Naive thymus-derived CD4-positive, alpha-beta T cell (primary cell): Measurements from ENCODE around the gene AATF. TPM values are rescaled to one million over a fixed set of nuclear protein-coding genes. Genes with fewer than 3 reads are reported as not detected.

ENCODE experiments used
- ATAC-seq: fragments of 150-1000 bp; cut with Tn5 transposase; 2 replicates; pipeline ENCODE4 v1.10.0; 2021; ENCODE audit warnings: mild to moderate bottlenecking, moderate library complexity
- CTCF ChIA-PET: fragments of 350-600 bp; sonication (Branson Sonifier 250); formaldehyde crosslinking; loops from one replicate; lab custom pipeline; 2021; ENCODE audit warnings: antibody characterized with exemption; lab: Charles Lee
- POLR2A ChIA-PET: fragments of 350-600 bp; sonication (Branson Sonifier 250); formaldehyde crosslinking; loops from one replicate; lab custom pipeline; 2021; ENCODE audit warnings: antibody characterized with exemption, inconsistent platforms; lab: Charles Lee
- DNase-seq, 9 donors: peaks; one replicate each; pipeline versions ENCODE4 v3.0.0 to v3.0.0-alpha.2; 2020 to 2022; ENCODE audit warnings: mixed read lengths in 1 of 9
- H3K27ac ChIP-seq: one replicate; pipeline ENCODE4 v1.7.0; 2013; ENCODE audit warnings: mild to moderate bottlenecking, low read depth, low read length, moderate library complexity
- H3K27me3 ChIP-seq, 2 donors: one replicate each; pipeline ENCODE4 v1.7.0; 2013; ENCODE audit warnings: low read length in 2 of 2, mild to moderate bottlenecking in 2 of 2, moderate library complexity in 2 of 2; ENCODE audit not compliant: control insufficient read depth in 2 of 2, insufficient read depth in 2 of 2
- H3K36me3 ChIP-seq, 3 experiments: 1 replicate in 2 of 3; 2 replicates in 1 of 3; pipeline ENCODE4 v1.7.0; 2013; ENCODE audit warnings: low read length in 3 of 3, mild to moderate bottlenecking in 3 of 3, moderate library complexity in 1 of 3; ENCODE audit not compliant: insufficient read depth in 3 of 3, control insufficient read depth in 2 of 3
- H3K4me1 ChIP-seq, 2 donors: one replicate each; pipeline ENCODE4 v1.7.0; 2013; ENCODE audit warnings: low read length in 2 of 2, mild to moderate bottlenecking in 2 of 2, moderate library complexity in 1 of 2; ENCODE audit not compliant: control insufficient read depth in 2 of 2, insufficient read depth in 2 of 2
- H3K4me3 ChIP-seq: 2 replicates; pipeline ENCODE4 v1.7.0; 2013; ENCODE audit warnings: mild to moderate bottlenecking, low read length
- H3K9me3 ChIP-seq, 3 experiments: 1 replicate in 2 of 3; 2 replicates in 1 of 3; pipeline ENCODE4 v1.7.0; 2013; ENCODE audit warnings: low read length in 3 of 3; ENCODE audit not compliant: control insufficient read depth in 2 of 3
- H3K27ac Mint-ChIP-seq, 9 donors: one replicate each; pipeline ENCODE4 v1.8.0; 2020 to 2022; ENCODE audit warnings: mixed read lengths in 9 of 9, mild to moderate bottlenecking in 8 of 9, moderate library complexity in 5 of 9, inconsistent platforms in 2 of 9
- H3K27me3 Mint-ChIP-seq, 5 donors: one replicate each; pipeline ENCODE4 v1.8.0; 2021 to 2022; ENCODE audit warnings: mixed read lengths in 5 of 5, mild to moderate bottlenecking in 1 of 5
- H3K36me3 Mint-ChIP-seq, 5 donors: one replicate each; pipeline ENCODE4 v1.8.0; 2020 to 2022; ENCODE audit warnings: mixed read lengths in 5 of 5, mild to moderate bottlenecking in 3 of 5, inconsistent platforms in 1 of 5
- H3K4me1 Mint-ChIP-seq, 7 donors: one replicate each; pipeline ENCODE4 v1.8.0; 2020 to 2022; ENCODE audit warnings: mixed read lengths in 7 of 7, mild to moderate bottlenecking in 3 of 7, inconsistent platforms in 1 of 7
- H3K4me3 Mint-ChIP-seq, 10 donors: one replicate each; pipeline ENCODE4 v1.8.0; 2020 to 2022; ENCODE audit warnings: mild to moderate bottlenecking in 10 of 10, mixed read lengths in 10 of 10, moderate library complexity in 6 of 10, inconsistent platforms in 2 of 10
- H3K9me3 Mint-ChIP-seq, 11 donors: one replicate each; pipeline ENCODE4 v1.8.0; 2020 to 2022; ENCODE audit warnings: mixed read lengths in 11 of 11, mild to moderate bottlenecking in 4 of 11, inconsistent platforms in 1 of 11, moderate library complexity in 1 of 11
- intact Hi-C, 2 donors: fragments of 100-400 bp; cut with micrococcal nuclease; formaldehyde crosslinking; loops; one replicate each; pipeline ENCODE4 v1.15.1; 2023
- polyA plus RNA-seq, 2 donors: library from polyadenylated mRNA; unstranded; fragments of 300-500 nt; fragmentation: Illumina TruSeq; gene quantifications; one replicate each; pipeline ENCODE4 v1.2.3, GENCODE V29; 2021
- total RNA-seq, 6 experiments: library from RNA in 5 of 6; stranded (reverse) in 5 of 6; gene quantifications; 1 replicate in 5 of 6; 2 replicates in 1 of 6; pipeline ENCODE4 v1.2.3 and lab custom pipeline; 2021 to 2026

Gene AATF
- total and polyA plus RNA-seq, 7 experiments from 2014 or later, result 39.7 to 97.1 (median 60.8) TPM

GRCh38 chr17:36922175-36922574 is 26.6 kb upstream of the AATF start:
- Mint-ChIP-seq H3K27ac (no peak overlapping the region), H3K4me3 (no peak overlapping the region), H3K36me3 (no peaks in the 10 kb centered on the region), H3K9me3 (no peaks in the 10 kb centered on the region), H3K27me3 (peaks cover 26 to 60% (median 48%) of the 10 kb centered on the region in 5 donors), H3K4me1 (peaks cover 0 to 12% (median 0%) of the 10 kb centered on the region in 7 donors)
- no peak for DNase-seq
- intact Hi-C loops, result no loop called here
- ChIA-PET CTCF (no interaction called here), POLR2A (no interaction called here)
- H3K4me1 ChIP-seq, result no peaks in the 10 kb centered on the region
- peaks cover 0 to under 1% of the 10 kb centered on the region in 2 donors for H3K27me3 ChIP-seq
- ATAC-seq, result no peak
- H3K9me3 ChIP-seq, result no peaks in the 10 kb centered on the region
- H3K27ac ChIP-seq, result no peak overlapping the region
- no peaks in the 10 kb centered on the region for H3K36me3 ChIP-seq
- no peak overlapping the region for H3K4me3 ChIP-seq

- Histone ChIP-seq H3K4me1 (peaks cover 0 to 5% of the 10 kb centered on the region in 2 donors), H3K9me3 (no peaks in the 10 kb centered on the region), H3K4me3 (no peak overlapping the region), H3K27ac (no peak overlapping the region), H3K27me3 (peaks cover 0 to 7% of the 10 kb centered on the region in 2 donors), H3K36me3 (no peaks in the 10 kb centered on the region)
- H3K4me1 Mint-ChIP-seq, result peaks cover 9 to 18% (median 12%) of the 10 kb centered on the region in 7 donors
- no peaks in the 10 kb centered on the region for H3K36me3 Mint-ChIP-seq
- POLR2A ChIA-PET, result no interaction called here
- intact Hi-C loops, result no loop called here
- ATAC-seq (no peak), DNase-seq (no peak)
- peaks cover 0 to 1% (median 0%) of the 10 kb centered on the region in 11 donors for H3K9me3 Mint-ChIP-seq
- no peak overlapping the region for H3K4me3 Mint-ChIP-seq
- CTCF ChIA-PET, result no interaction called here
- peaks cover 40 to 66% (median 57%) of the 10 kb centered on the region in 5 donors for H3K27me3 Mint-ChIP-seq
- H3K27ac Mint-ChIP-seq, result no peak overlapping the region
Observed at GRCh38 chr17:36923814-36924221, 24.9 kb upstream of the AATF start.

- Mint-ChIP-seq H3K4me3 (peak overlapping the region in 1 of 10 donors; percentile 62), H3K9me3 (peaks cover 0 to 1% (median 0%) of the 10 kb centered on the region in 11 donors), H3K27me3 (peaks cover 55 to 70% (median 60%) of the 10 kb centered on the region in 5 donors), H3K4me1 (peaks cover 11 to 18% (median 14%) of the 10 kb centered on the region in 7 donors), H3K27ac (no peak overlapping the region), H3K36me3 (no peaks in the 10 kb centered on the region)
- Histone ChIP-seq H3K9me3 (no peaks in the 10 kb centered on the region), H3K4me1 (peaks cover 0 to 5% of the 10 kb centered on the region in 2 donors), H3K4me3 (no peak overlapping the region), H3K27me3 (peaks cover 11 to 22% of the 10 kb centered on the region in 2 donors), H3K27ac (no peak overlapping the region), H3K36me3 (no peaks in the 10 kb centered on the region)
- POLR2A ChIA-PET, result no interaction called here
- intact Hi-C loops, result no loop called here
- no peak for DNase-seq
- ATAC-seq, result no peak
- CTCF ChIA-PET, result no interaction called here
Observed at GRCh38 chr17:36926226-36926625, 22.5 kb upstream of the AATF start.

GRCh38 chr17:36926701-36927100 is 22.1 kb upstream of the AATF start:
- no peak overlapping the region for H3K4me3 Mint-ChIP-seq
- Histone ChIP-seq H3K9me3 (no peaks in the 10 kb centered on the region), H3K36me3 (no peaks in the 10 kb centered on the region), H3K4me3 (no peak overlapping the region), H3K27me3 (peaks cover 15 to 27% of the 10 kb centered on the region in 2 donors), H3K4me1 (peaks cover 0 to 5% of the 10 kb centered on the region in 2 donors), H3K27ac (no peak overlapping the region)
- CTCF ChIA-PET, result no interaction called here
- H3K27me3 Mint-ChIP-seq, result peaks cover 58 to 70% (median 60%) of the 10 kb centered on the region in 5 donors
- H3K9me3 Mint-ChIP-seq, result peaks cover 0 to 2% (median 0%) of the 10 kb centered on the region in 11 donors
- no peak for ATAC-seq
- H3K27ac Mint-ChIP-seq, result no peak overlapping the region
- intact Hi-C loops, result no loop called here
- H3K36me3 Mint-ChIP-seq, result no peaks in the 10 kb centered on the region
- POLR2A ChIA-PET, result no interaction called here
- DNase-seq, result no peak
- H3K4me1 Mint-ChIP-seq, result peaks cover 7 to 23% (median 17%) of the 10 kb centered on the region in 7 donors

- POLR2A ChIA-PET, result no interaction called here
Observed at GRCh38 chr17:36928471-36929345, 20.0 kb upstream of the AATF start.

GRCh38 chr17:36929851-36930582 is 18.7 kb upstream of the AATF start:
- peaks cover 24 to 49% (median 37%) of the 10 kb centered on the region in 7 donors for H3K4me1 Mint-ChIP-seq

More at GRCh38 chr17:36928471-36929345, 20.0 kb upstream of the AATF start:
- peak overlapping the region in 9 of 10 donors; percentile 0 to 67 (median 33) for H3K4me3 Mint-ChIP-seq
- DNase-seq (no peak), ATAC-seq (no peak)
- H3K4me1 Mint-ChIP-seq, result peaks cover 21 to 42% (median 32%) of the 10 kb centered on the region in 7 donors
- Histone ChIP-seq H3K36me3 (no peaks in the 10 kb centered on the region), H3K4me1 (peaks cover 7 to 23% of the 10 kb centered on the region in 2 donors), H3K27me3 (peaks cover 18 to 43% of the 10 kb centered on the region in 2 donors), H3K4me3 (no peak overlapping the region), H3K27ac (no peak overlapping the region), H3K9me3 (no peaks in the 10 kb centered on the region)
- H3K27me3 Mint-ChIP-seq, result peaks cover 68 to 80% (median 74%) of the 10 kb centered on the region in 5 donors
- H3K36me3 Mint-ChIP-seq, result no peaks in the 10 kb centered on the region
- intact Hi-C loops, result no loop called here
- H3K27ac Mint-ChIP-seq, result no peak overlapping the region
- peaks cover 0 to 4% (median 0%) of the 10 kb centered on the region in 11 donors for H3K9me3 Mint-ChIP-seq
- CTCF ChIA-PET, result no interaction called here

More at GRCh38 chr17:36929851-36930582, 18.7 kb upstream of the AATF start:
- Histone ChIP-seq H3K9me3 (no peaks in the 10 kb centered on the region), H3K27ac (no peak overlapping the region), H3K4me1 (peaks cover 15 to 36% of the 10 kb centered on the region in 2 donors), H3K4me3 (no peak overlapping the region), H3K27me3 (peaks cover 24 to 56% of the 10 kb centered on the region in 2 donors), H3K36me3 (no peaks in the 10 kb centered on the region)
- peaks cover 76 to 84% (median 80%) of the 10 kb centered on the region in 5 donors for H3K27me3 Mint-ChIP-seq
- ChIA-PET POLR2A (no interaction called here), CTCF (interaction anchor here (0.9 kb wide), 1 partner anchor 118 kb away, joined by 4 read pairs; no protein-coding TSS in a partner anchor)
- no peaks in the 10 kb centered on the region for H3K36me3 Mint-ChIP-seq
- H3K4me3 Mint-ChIP-seq, result no peak overlapping the region
- no peak for ATAC-seq
- intact Hi-C loops, result no loop called here
- no peak overlapping the region for H3K27ac Mint-ChIP-seq
- no peak for DNase-seq
- peaks cover 0 to 4% (median 0%) of the 10 kb centered on the region in 11 donors for H3K9me3 Mint-ChIP-seq
